Keratinocyte (primary cell): Measurements from ENCODE around the gene ANKRD45. TPM values are rescaled to one million over a fixed set of nuclear protein-coding genes. Genes with fewer than 3 reads are reported as not detected.
"Not testable (repeated sequence)": the region's sequence is repeated elsewhere in the genome, so short reads cannot be mapped to it uniquely, and the experiment has no call there.

Experiments
- DNase-seq: peaks from one replicate; pipeline ENCODE4 v3.0.0-alpha.2; 2011; ENCODE audit warnings: low read depth, missing footprints, low spot score
- FAIRE-seq: peaks from 2 replicates; lab custom pipeline; 2011; peaks lifted over from hg19 to GRCh38; lab: Jason Lieb, UNC
- H2AFZ ChIP-seq: 2 replicates; pipeline ENCODE4 v1.6.0; 2012; ENCODE audit warnings: low read length, control low read depth, inconsistent platforms; ENCODE audit not compliant: control insufficient read depth
- H3K27ac ChIP-seq: 2 replicates; pipeline ENCODE4 v1.5.1; 2011; ENCODE audit warnings: low read length; ENCODE audit not compliant: control insufficient read depth, insufficient read depth
- H3K27me3 ChIP-seq: 3 replicates; pipeline ENCODE4 v1.6.0; 2011; ENCODE audit warnings: low read length; ENCODE audit not compliant: control insufficient read depth, insufficient read depth; ENCODE audit errors: extremely low read depth
- H3K36me3 ChIP-seq, 2 experiments: 2 replicates in 1 of 2; 3 replicates in 1 of 2; pipeline ENCODE4 v1.5.1; 2011; ENCODE audit warnings: low read length in 2 of 2, mild to moderate bottlenecking in 1 of 2; ENCODE audit not compliant: control insufficient read depth in 2 of 2, insufficient read depth in 2 of 2; ENCODE audit errors: extremely low read depth in 1 of 2
- H3K4me1 ChIP-seq: 3 replicates; pipeline ENCODE4 v1.5.1; 2011; ENCODE audit warnings: low read length; ENCODE audit not compliant: control insufficient read depth, insufficient read depth; ENCODE audit errors: extremely low read depth
- H3K4me2 ChIP-seq: 3 replicates; pipeline ENCODE4 v1.6.0; 2011; ENCODE audit warnings: low read depth, low read length; ENCODE audit not compliant: control insufficient read depth, insufficient read depth; ENCODE audit errors: extremely low read depth
- H3K4me3 ChIP-seq, 3 experiments: fragments of 200-600 bp in 1 of 3; sonication (generic) in 1 of 3; 2 replicates in 2 of 3; 3 replicates in 1 of 3; pipeline ENCODE4 v1.5.1; 2011 to 2016; ENCODE audit warnings: low read length in 3 of 3, mild to moderate bottlenecking in 3 of 3, control low read depth in 2 of 3, inconsistent platforms in 1 of 3, low read depth in 1 of 3, mixed read lengths in 1 of 3, mixed run types in 1 of 3, moderate library complexity in 1 of 3; ENCODE audit not compliant: control insufficient read depth in 2 of 3, insufficient read depth in 2 of 3; ENCODE audit errors: extremely low read depth in 1 of 3
- H3K79me2 ChIP-seq: 2 replicates; pipeline ENCODE4 v1.6.0; 2012; ENCODE audit warnings: low read length; ENCODE audit not compliant: control insufficient read depth, insufficient read depth
- H3K9ac ChIP-seq: 3 replicates; pipeline ENCODE4 v1.6.0; 2011; ENCODE audit warnings: low read length; ENCODE audit not compliant: control insufficient read depth, insufficient read depth; ENCODE audit errors: extremely low read depth
- H3K9me1 ChIP-seq: 3 replicates; pipeline ENCODE4 v1.6.0; 2011; ENCODE audit warnings: low read length; ENCODE audit not compliant: control insufficient read depth, insufficient read depth; ENCODE audit errors: extremely low read depth
- H3K9me3 ChIP-seq: 2 replicates; pipeline ENCODE4 v1.5.1; 2012; ENCODE audit warnings: low read depth, low read length; ENCODE audit not compliant: control insufficient read depth
- H4K20me1 ChIP-seq: 3 replicates; pipeline ENCODE4 v1.6.0; 2011; ENCODE audit warnings: low read length; ENCODE audit not compliant: control insufficient read depth, insufficient read depth; ENCODE audit errors: extremely low read depth
- EZH2 ChIP-seq: IDR thresholded peaks from one replicate; pipeline ENCODE4 v1.6.1; 2012; ENCODE audit warnings: inconsistent platforms, mild to moderate bottlenecking, low read length, moderate library complexity
- dilution Hi-C: fragments of 300-500 bp; cut with MboI; formaldehyde crosslinking; loops from one replicate; pipeline ENCODE4 v1.7.0; 2020; ENCODE audit warnings: low sequenced_read_pairs; ENCODE audit not compliant: extremely low pct_ligation_motif_present
- polyA plus RNA-seq, 5 experiments: library from polyadenylated mRNA; depleted of rRNA in 3 of 5; stranded (reverse) in 3 of 5; stranded (forward) in 1 of 5; unstranded in 1 of 5; fragments of >200 nt; gene quantifications; 1 replicate in 1 of 5; 2 replicates in 3 of 5; 3 replicates in 1 of 5; pipeline versions ENCODE4 v1.2.1 to v1.2.3, GENCODE V29; 2011 to 2012; ENCODE audit warnings: missing spikeins in 2 of 5, low read depth in 1 of 5, low replicate concordance in 1 of 5
- TF ChIP-seq, protein P1 (sequence below), 3 experiments: IDR thresholded peaks in 1 of 3; conservative IDR thresholded peaks in 1 of 3; optimal IDR thresholded peaks in 1 of 3; 2 replicates in 2 of 3; 3 replicates in 1 of 3; pipeline versions ENCODE3 to v1.5.1; 2011; ENCODE audit warnings: low read length in 3 of 3, mild to moderate bottlenecking in 3 of 3, moderate library complexity in 2 of 3, control low read depth in 1 of 3, inconsistent platforms in 1 of 3; ENCODE audit not compliant: insufficient read depth in 2 of 3; ENCODE audit errors: extremely low read depth in 1 of 3

Gene ANKRD45
- polyA plus RNA-seq, 1 donor (not counting 4 experiments of a cell fraction or from before 2014, with no cell fraction given), result 0.18 TPM

DNA sequence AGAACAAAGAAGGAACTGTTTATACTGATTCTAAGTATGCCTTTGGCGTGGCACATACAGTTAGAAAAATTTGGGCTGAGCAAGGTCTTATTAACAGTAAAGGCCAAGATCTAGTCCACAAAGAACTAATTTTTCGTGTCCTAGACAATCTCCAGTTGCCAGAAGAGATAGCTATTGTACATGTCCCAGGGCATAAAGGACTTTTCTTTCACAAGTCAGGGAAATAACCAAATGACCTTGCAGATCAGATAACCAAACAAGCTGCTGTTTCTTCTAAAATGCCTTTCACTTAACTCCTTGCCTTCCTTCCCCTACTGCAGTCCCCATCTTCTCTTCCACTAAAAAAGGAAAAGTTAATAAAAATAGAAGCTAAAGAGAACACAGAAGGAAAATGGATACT is 30.5 kb downstream of the ANKRD45 start:
- FAIRE-seq (no peak), DNase-seq (no peak)
- no peak overlapping the region for H3K27ac ChIP-seq
- H3K9me1 ChIP-seq, result no peaks in the 10 kb centered on the region
- peaks cover 20% of the 10 kb centered on the region for H3K9me3 ChIP-seq
- no peaks in the 10 kb centered on the region for H3K27me3 ChIP-seq
- no peak for TF ChIP-seq EZH2
- TF ChIP-seq, protein P1, sequence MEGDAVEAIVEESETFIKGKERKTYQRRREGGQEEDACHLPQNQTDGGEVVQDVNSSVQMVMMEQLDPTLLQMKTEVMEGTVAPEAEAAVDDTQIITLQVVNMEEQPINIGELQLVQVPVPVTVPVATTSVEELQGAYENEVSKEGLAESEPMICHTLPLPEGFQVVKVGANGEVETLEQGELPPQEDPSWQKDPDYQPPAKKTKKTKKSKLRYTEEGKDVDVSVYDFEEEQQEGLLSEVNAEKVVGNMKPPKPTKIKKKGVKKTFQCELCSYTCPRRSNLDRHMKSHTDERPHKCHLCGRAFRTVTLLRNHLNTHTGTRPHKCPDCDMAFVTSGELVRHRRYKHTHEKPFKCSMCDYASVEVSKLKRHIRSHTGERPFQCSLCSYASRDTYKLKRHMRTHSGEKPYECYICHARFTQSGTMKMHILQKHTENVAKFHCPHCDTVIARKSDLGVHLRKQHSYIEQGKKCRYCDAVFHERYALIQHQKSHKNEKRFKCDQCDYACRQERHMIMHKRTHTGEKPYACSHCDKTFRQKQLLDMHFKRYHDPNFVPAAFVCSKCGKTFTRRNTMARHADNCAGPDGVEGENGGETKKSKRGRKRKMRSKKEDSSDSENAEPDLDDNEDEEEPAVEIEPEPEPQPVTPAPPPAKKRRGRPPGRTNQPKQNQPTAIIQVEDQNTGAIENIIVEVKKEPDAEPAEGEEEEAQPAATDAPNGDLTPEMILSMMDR (optimal IDR thresholded peaks at IDR 0.05 in 1 of 3, IDR thresholded peaks at IDR 0.05 in 1 of 3, conservative IDR thresholded peaks at IDR 0.05 in 1 of 3; ENCODE audit: extremely low read depth in 1 of 3, insufficient read depth in 2 of 3, low read length in 3 of 3), result no peak
- no peaks in the 10 kb centered on the region for H3K36me3 ChIP-seq
- no peaks in the 10 kb centered on the region for H4K20me1 ChIP-seq
- H3K4me3 ChIP-seq, result no peak overlapping the region
- peaks cover 4% of the 10 kb centered on the region for H3K4me1 ChIP-seq
- H3K4me2 ChIP-seq, result no peak overlapping the region
- H3K9ac ChIP-seq, result no peak overlapping the region
- dilution Hi-C loops, result no loop called here
- H3K79me2 ChIP-seq, result no peaks in the 10 kb centered on the region
- H2AFZ ChIP-seq, result no peak overlapping the region

DNA sequence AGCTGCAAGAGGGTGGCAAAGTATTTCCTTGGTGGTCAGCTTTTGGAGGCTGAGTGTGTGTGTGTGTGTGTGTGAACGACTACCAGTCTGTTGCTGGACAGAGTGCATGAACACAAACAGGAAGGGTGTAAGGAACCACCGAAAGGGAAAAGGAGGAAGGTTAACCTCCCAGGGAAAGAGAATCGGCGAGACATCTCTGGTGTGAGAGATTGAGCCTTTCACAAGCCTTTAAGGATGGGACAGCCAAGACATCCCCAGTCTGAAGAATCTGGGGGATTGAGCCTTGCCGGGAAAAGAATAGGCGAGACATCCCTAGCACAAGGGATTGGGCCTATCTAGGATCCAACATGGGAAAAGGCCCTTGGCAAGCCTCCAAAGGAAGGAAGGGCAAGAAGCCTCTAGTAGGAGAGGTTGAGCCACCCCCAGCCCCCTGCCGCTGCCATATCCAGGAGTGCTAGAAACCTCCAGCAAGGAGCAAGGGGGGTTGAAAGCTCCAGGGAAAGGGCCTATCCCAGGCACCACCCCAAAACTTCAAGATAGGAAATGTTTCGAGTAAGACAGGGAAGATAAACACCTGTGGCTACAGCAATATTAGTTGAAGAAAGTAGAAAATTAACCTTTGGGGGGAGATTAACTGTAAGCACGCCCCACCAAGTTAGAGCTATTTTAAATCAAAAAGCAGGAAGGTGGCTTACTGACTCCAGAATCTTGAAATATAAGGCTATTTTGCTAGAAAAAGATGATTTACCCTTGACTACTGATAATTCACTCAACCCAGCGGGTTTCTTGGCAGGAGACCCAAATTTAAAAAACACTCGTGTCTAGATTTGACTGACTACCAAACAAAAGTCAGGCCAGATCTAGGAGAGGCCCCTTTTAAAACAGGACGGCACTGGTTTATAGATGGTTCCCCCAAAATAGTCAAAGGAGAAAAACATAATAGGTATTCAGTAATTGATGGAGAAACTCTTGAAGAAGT is 31.3 kb downstream of the ANKRD45 start:
- no peaks in the 10 kb centered on the region for H4K20me1 ChIP-seq
- H3K4me3 ChIP-seq, result no peak overlapping the region
- no peak overlapping the region for H3K4me2 ChIP-seq
- H2AFZ ChIP-seq, result no peak overlapping the region
- peaks cover 4% of the 10 kb centered on the region for H3K4me1 ChIP-seq
- no peak overlapping the region for H3K9ac ChIP-seq
- FAIRE-seq (no peak), DNase-seq (no peak)
- H3K36me3 ChIP-seq, result no peaks in the 10 kb centered on the region
- no peaks in the 10 kb centered on the region for H3K9me1 ChIP-seq
- TF ChIP-seq, protein P1 (optimal IDR thresholded peaks at IDR 0.05 in 1 of 3, IDR thresholded peaks at IDR 0.05 in 1 of 3, conservative IDR thresholded peaks at IDR 0.05 in 1 of 3; ENCODE audit: extremely low read depth in 1 of 3, insufficient read depth in 2 of 3, low read length in 3 of 3), result no peak
- no peak for TF ChIP-seq EZH2
- H3K79me2 ChIP-seq, result no peaks in the 10 kb centered on the region
- H3K27ac ChIP-seq, result no peak overlapping the region
- H3K9me3 ChIP-seq, result peaks cover 20% of the 10 kb centered on the region
- dilution Hi-C loops, result no loop called here
- H3K27me3 ChIP-seq, result no peaks in the 10 kb centered on the region

DNA sequence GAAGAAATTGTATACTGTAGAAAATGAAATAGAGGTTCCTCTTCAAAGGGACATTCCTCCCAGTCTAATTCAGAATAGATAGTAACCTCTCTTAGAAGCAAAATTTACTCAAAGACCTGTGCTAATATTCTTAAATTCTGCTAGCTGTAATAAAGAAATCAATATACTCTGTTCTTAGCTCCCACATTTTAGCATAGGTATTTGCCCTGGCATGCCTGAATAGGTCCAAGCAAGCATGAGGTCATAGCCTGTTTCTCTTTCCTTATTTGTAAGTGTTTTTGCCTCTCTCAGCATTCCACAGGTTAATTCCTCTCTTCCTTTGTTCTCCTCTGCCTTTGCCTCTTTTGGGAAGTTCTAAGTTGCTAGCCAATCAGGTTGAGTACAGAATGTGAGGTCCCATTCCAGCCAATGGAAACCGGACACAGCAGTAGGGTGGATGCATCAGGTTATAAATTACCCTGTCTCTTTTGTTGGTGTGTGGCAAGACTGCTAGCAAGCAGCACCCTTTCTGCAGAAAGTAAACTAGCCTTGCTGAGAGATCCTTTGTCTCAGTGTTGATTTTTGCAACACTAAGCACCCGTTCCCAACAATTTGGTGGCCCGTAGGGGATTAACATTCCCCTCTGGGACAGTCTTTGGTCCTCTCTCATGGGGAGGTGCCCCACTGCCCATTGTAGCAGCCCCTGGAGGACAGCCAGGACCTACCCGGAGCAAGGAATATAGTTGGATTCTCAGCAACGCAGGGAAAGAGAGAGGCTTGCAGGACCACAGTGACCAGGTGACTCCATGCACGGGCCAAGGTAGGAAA is 32.2 kb downstream of the ANKRD45 start:
- H3K36me3 ChIP-seq, H2AFZ ChIP-seq, H4K20me1 ChIP-seq, H3K4me2 ChIP-seq, H3K27me3 ChIP-seq, dilution Hi-C loops, H3K27ac ChIP-seq, H3K9me1 ChIP-seq, DNase-seq, H3K79me2 ChIP-seq, H3K4me3 ChIP-seq, H3K9ac ChIP-seq, H3K4me1 ChIP-seq: not testable (repeated sequence)
- peak; percentile 36 for FAIRE-seq
- H3K9me3 ChIP-seq, result peaks cover 17% of the 10 kb centered on the region
